ENCODE measurements around the gene EMC9. TPM values are rescaled to one million over a fixed set of nuclear protein-coding genes. Genes with fewer than 3 reads are reported as not detected.

EMC9 gene
- total RNA-seq, 3 donors from 2014 or later (not counting 1 experiment from before 2014, with no cell fraction given), result 9.3 to 12.3 (median 12.0) TPM

- Histone ChIP-seq H3K4me1 (ENCODE audit: control insufficient read depth, insufficient read depth, low read length) (peaks cover 24% of the 10 kb centered on the region), H3K9me3 (ENCODE audit: control insufficient read depth, insufficient read depth, low read length) (no peaks in the 10 kb centered on the region), H3K4me3 (ENCODE audit: low read length) (peak overlapping the region; percentile 62), H3K27me3 (ENCODE audit: control insufficient read depth, insufficient read depth, low read length) (no peaks in the 10 kb centered on the region), H3K27ac (ENCODE audit: low read length) (peak overlapping the region; percentile 100), H3K36me3 (ENCODE audit: control insufficient read depth, insufficient read depth, low read length) (peaks cover 32% of the 10 kb centered on the region)
- no peaks in the 10 kb centered on the region for H3K27me3 Mint-ChIP-seq (ENCODE audit: low read depth in 2 of 2)
- peaks cover 6% of the 10 kb centered on the region for H3K36me3 Mint-ChIP-seq
- peaks cover 22 to 27% of the 10 kb centered on the region in 2 donors for H3K4me1 Mint-ChIP-seq
- ATAC-seq (no peak), DNase-seq (no peak)
- WGBS (ENCODE audit: insufficient coverage), result 3% methylated on average over 14 of the region's 14 CpGs
- no peaks in the 10 kb centered on the region for H3K9me3 Mint-ChIP-seq
- H3K4me3 Mint-ChIP-seq, result peak overlapping the region; percentile 99
- peak overlapping the region; percentile 96 to 99 for H3K27ac Mint-ChIP-seq
- intact Hi-C loops (cut with micrococcal nuclease), result loop anchor here (1.0 to 2.0 kb wide), 4 partner anchors 63 to 327 kb away; partner anchors contain the start of genes CARMIL3, DHRS1, IPO4 and NOP9
- TF ChIP-seq CTCF (IDR thresholded peaks at IDR 0.05), result no peak
Measured at GRCh38 chr14:24115422-24116127, 25.8 kb downstream of the EMC9 start.

- TF ChIP-seq CTCF (IDR thresholded peaks at IDR 0.05), result no peak
- Mint-ChIP-seq H3K27me3 (ENCODE audit: low read depth in 2 of 2) (no peaks in the 10 kb centered on the region), H3K36me3 (peaks cover 6% of the 10 kb centered on the region), H3K4me1 (peaks cover 22 to 27% of the 10 kb centered on the region in 2 donors), H3K4me3 (peak within 1 kb of the TSS; percentile 99), H3K9me3 (no peaks in the 10 kb centered on the region), H3K27ac (peak within 1 kb of the TSS; percentile 96 to 99)
- intact Hi-C loops (cut with micrococcal nuclease), result loop anchor here (1.0 to 2.0 kb wide), 10 partner anchors 22 to 328 kb away; partner anchors contain the start of genes CARMIL3, CHMP4A, DHRS1 and EMC9
- Histone ChIP-seq H3K9me3 (ENCODE audit: control insufficient read depth, insufficient read depth, low read length) (no peaks in the 10 kb centered on the region), H3K27ac (ENCODE audit: low read length) (peak within 1 kb of the TSS; percentile 100), H3K4me1 (ENCODE audit: control insufficient read depth, insufficient read depth, low read length) (peaks cover 24% of the 10 kb centered on the region), H3K36me3 (ENCODE audit: control insufficient read depth, insufficient read depth, low read length) (peaks cover 28% of the 10 kb centered on the region), H3K27me3 (ENCODE audit: control insufficient read depth, insufficient read depth, low read length) (no peaks in the 10 kb centered on the region), H3K4me3 (ENCODE audit: low read length) (peak within 1 kb of the TSS; percentile 62)
- WGBS (ENCODE audit: insufficient coverage), result under 1% methylated on average over 55 of the region's 65 CpGs
- peak; percentile 99 for DNase-seq
- ATAC-seq, result peak; percentile 81 to 94 (median 83)
Measured at GRCh38 chr14:24114532-24115421, 26.6 kb downstream of the EMC9 start, which contains the start of the genes DCAF11 and NRL. Gene DCAF11 (plus strand): TSS chr14:24114777. CDS start chr14:24115595, 818 bp downstream. Gene NRL (minus strand): TSS chr14:24114949. CDS start chr14:24082848, 32,101 bp downstream.

GRCh38 chr14:24113801-24114531 lies 27.4 kb downstream of the EMC9 start:
- H3K27me3 ChIP-seq (ENCODE audit: control insufficient read depth, insufficient read depth, low read length), result no peaks in the 10 kb centered on the region
- H3K4me1 ChIP-seq (ENCODE audit: control insufficient read depth, insufficient read depth, low read length), result peaks cover 24% of the 10 kb centered on the region
- peaks cover 20% of the 10 kb centered on the region for H3K36me3 ChIP-seq (ENCODE audit: control insufficient read depth, insufficient read depth, low read length)
- intact Hi-C loops (cut with micrococcal nuclease), result loop anchor here (1.0 to 2.0 kb wide), 9 partner anchors 22 to 329 kb away; partner anchors contain the start of genes CARMIL3, CHMP4A, EMC9 and IPO4
- no peaks in the 10 kb centered on the region for H3K9me3 ChIP-seq (ENCODE audit: control insufficient read depth, insufficient read depth, low read length)
- Mint-ChIP-seq H3K27me3 (ENCODE audit: low read depth in 2 of 2) (no peaks in the 10 kb centered on the region), H3K36me3 (peaks cover 3% of the 10 kb centered on the region), H3K4me1 (peaks cover 24 to 29% of the 10 kb centered on the region in 2 donors), H3K4me3 (peak overlapping the region; percentile 99), H3K9me3 (no peaks in the 10 kb centered on the region), H3K27ac (peak overlapping the region; percentile 96 to 99)
- peak overlapping the region; percentile 62 for H3K4me3 ChIP-seq (ENCODE audit: low read length)
- DNase-seq (peak in 1 of 2 donors; percentile 90), ATAC-seq (peak; percentile 17 to 44 (median 30))
- under 1% methylated on average over 42 of the region's 42 CpGs for WGBS (ENCODE audit: insufficient coverage)
- no peak for TF ChIP-seq CTCF (IDR thresholded peaks at IDR 0.05)
- H3K27ac ChIP-seq (ENCODE audit: low read length), result peak overlapping the region; percentile 100
